H9 (cell line): Measurements from ENCODE around the gene TSPAN5. TPM values are rescaled to one million over a fixed set of nuclear protein-coding genes. Genes with fewer than 3 reads are reported as not detected.
A peak's percentile ranks its signal among the peaks of the same experiment; 100 is the strongest.

Experiments
- DNase-seq: peaks from one replicate; pipeline ENCODE4 v3.0.0-alpha.2; 2017
- H2AFZ ChIP-seq: one replicate; pipeline ENCODE4 v1.6.1; 2013; ENCODE audit warnings: mild to moderate bottlenecking, low read length, control low read depth, moderate library complexity
- H2AK5ac ChIP-seq: 2 replicates; pipeline ENCODE4 v1.6.1; 2013; ENCODE audit warnings: low read length, control low read depth, mixed read lengths; ENCODE audit not compliant: insufficient read length
- H2BK120ac ChIP-seq: one replicate; pipeline ENCODE4 v1.6.1; 2013; ENCODE audit warnings: low read depth, mild to moderate bottlenecking, low read length, control low read depth, inconsistent platforms; ENCODE audit not compliant: poor library complexity, severe bottlenecking
- H2BK12ac ChIP-seq: 2 replicates; pipeline ENCODE4 v1.6.1; 2013; ENCODE audit warnings: low read length, control low read depth, mixed read lengths, low read depth; ENCODE audit not compliant: insufficient read length
- H2BK15ac ChIP-seq: 2 replicates; pipeline ENCODE4 v1.6.1; 2013; ENCODE audit warnings: low read depth, low read length, control low read depth
- H2BK20ac ChIP-seq: one replicate; pipeline ENCODE4 v1.6.1; 2013; ENCODE audit warnings: low read depth, mild to moderate bottlenecking, low read length, control low read depth, inconsistent platforms; ENCODE audit not compliant: poor library complexity, severe bottlenecking
- H2BK5ac ChIP-seq: 2 replicates; pipeline ENCODE4 v1.6.1; 2013; ENCODE audit warnings: low read length, control low read depth, mixed read lengths; ENCODE audit not compliant: insufficient read length
- H3K14ac ChIP-seq: 2 replicates; pipeline ENCODE4 v1.6.1; 2013; ENCODE audit warnings: low read length, control low read depth; ENCODE audit not compliant: insufficient read depth
- H3K18ac ChIP-seq: 2 replicates; pipeline ENCODE4 v1.6.1; 2013; ENCODE audit warnings: low read depth, mild to moderate bottlenecking, mixed read lengths, low read length, control low read depth; ENCODE audit not compliant: insufficient read length
- H3K23ac ChIP-seq: 2 replicates; pipeline ENCODE4 v1.6.1; 2013; ENCODE audit warnings: low read length, control low read depth, mixed read lengths, low read depth; ENCODE audit not compliant: insufficient read length
- H3K23me2 ChIP-seq: 2 replicates; pipeline ENCODE4 v1.6.1; 2013; ENCODE audit warnings: low read depth, mild to moderate bottlenecking, mixed read lengths, low read length, control low read depth; ENCODE audit not compliant: insufficient read length, poor library complexity, severe bottlenecking
- H3K27ac ChIP-seq: 2 replicates; pipeline ENCODE4 v1.5.1; 2013; ENCODE audit warnings: low read length, control low read depth, mixed read lengths, low read depth; ENCODE audit not compliant: insufficient read length
- H3K27me3 ChIP-seq: 2 replicates; pipeline ENCODE4 v1.6.1; 2013; ENCODE audit warnings: low read length, control low read depth, inconsistent platforms; ENCODE audit not compliant: insufficient read depth
- H3K4ac ChIP-seq: 2 replicates; pipeline ENCODE4 v1.6.1; 2013; ENCODE audit warnings: low read depth, mild to moderate bottlenecking, control low read depth, inconsistent platforms, low read length, moderate library complexity
- H3K4me1 ChIP-seq: 2 replicates; pipeline ENCODE4 v1.6.1; 2013; ENCODE audit warnings: low read length, control low read depth, inconsistent platforms; ENCODE audit not compliant: insufficient read depth
- H3K4me2 ChIP-seq: 2 replicates; pipeline ENCODE4 v1.6.1; 2013; ENCODE audit warnings: low read length, control low read depth, mixed read lengths; ENCODE audit not compliant: insufficient read length, insufficient read depth
- H3K56ac ChIP-seq: 2 replicates; pipeline ENCODE4 v1.6.1; 2013; ENCODE audit warnings: low read depth, mild to moderate bottlenecking, mixed read lengths, low read length, control low read depth; ENCODE audit not compliant: insufficient read length
- H3K79me1 ChIP-seq: 2 replicates; pipeline ENCODE4 v1.6.1; 2013; ENCODE audit warnings: low read depth, mild to moderate bottlenecking, moderate library complexity, low read length, control low read depth, inconsistent platforms; ENCODE audit not compliant: insufficient read depth, poor library complexity, severe bottlenecking
- H3K79me2 ChIP-seq: 2 replicates; pipeline ENCODE4 v1.6.1; 2013; ENCODE audit warnings: low read length, control low read depth, inconsistent platforms; ENCODE audit not compliant: insufficient read depth
- H3K9ac ChIP-seq: 2 replicates; pipeline ENCODE4 v1.6.1; 2013; ENCODE audit warnings: low read length, control low read depth, mixed read lengths; ENCODE audit not compliant: insufficient read length; ENCODE audit errors: extremely low read depth
- H3K9me3 ChIP-seq: one replicate; pipeline ENCODE4 v1.6.1; 2013; ENCODE audit warnings: low read depth, low read length, inconsistent platforms; ENCODE audit not compliant: control insufficient read depth
- H3T11ph ChIP-seq: one replicate; pipeline ENCODE4 v1.6.1; 2013; ENCODE audit warnings: mild to moderate bottlenecking, low read length, control low read depth, inconsistent platforms
- H4K20me1 ChIP-seq: one replicate; pipeline ENCODE4 v1.6.1; 2013; ENCODE audit not compliant: control insufficient read depth, insufficient read length, insufficient read depth
- H4K5ac ChIP-seq: 2 replicates; pipeline ENCODE4 v1.6.1; 2013; ENCODE audit warnings: low read depth, mild to moderate bottlenecking, mixed read lengths, low read length, control low read depth; ENCODE audit not compliant: insufficient read length
- H4K8ac ChIP-seq: replicated peaks from 2 replicates; pipeline ENCODE4 v1.6.1; 2013; ENCODE audit warnings: low read length, control low read depth, mixed read lengths, low read depth; ENCODE audit not compliant: insufficient read length
- H4K91ac ChIP-seq: 2 replicates; pipeline ENCODE4 v1.6.1; 2013; ENCODE audit warnings: low read depth, mild to moderate bottlenecking, moderate library complexity, mixed read lengths, low read length, control low read depth; ENCODE audit not compliant: insufficient read length
- H3K27ac Mint-ChIP-seq, 3 experiments: 2 replicates in 2 of 3; 3 replicates in 1 of 3; pipeline ENCODE4 v1.8.0; 2020 to 2021; ENCODE audit warnings: mixed read lengths in 3 of 3, mild to moderate bottlenecking in 1 of 3, moderate library complexity in 1 of 3
- H3K27me3 Mint-ChIP-seq: 2 replicates; pipeline ENCODE4 v1.8.0; 2021; ENCODE audit warnings: low read depth, mild to moderate bottlenecking, moderate library complexity, mixed read lengths
- H3K36me3 Mint-ChIP-seq, 3 experiments: 2 replicates in 2 of 3; 3 replicates in 1 of 3; pipeline ENCODE4 v1.8.0; 2020 to 2021; ENCODE audit warnings: low read depth in 3 of 3, mixed read lengths in 3 of 3; ENCODE audit not compliant: insufficient read depth in 1 of 3
- H3K4me1 Mint-ChIP-seq, 2 experiments: 2 replicates each; pipeline ENCODE4 v1.8.0; 2020; ENCODE audit warnings: mixed read lengths in 2 of 2
- H3K4me3 Mint-ChIP-seq, 2 experiments: 2 replicates in 1 of 2; 3 replicates in 1 of 2; pipeline ENCODE4 v1.8.0; 2020 to 2021; ENCODE audit warnings: mild to moderate bottlenecking in 2 of 2, mixed read lengths in 2 of 2, moderate library complexity in 1 of 2
- H3K9me3 Mint-ChIP-seq, 2 experiments: 2 replicates in 1 of 2; 3 replicates in 1 of 2; pipeline ENCODE4 v1.8.0; 2020; ENCODE audit warnings: mild to moderate bottlenecking in 2 of 2, mixed read lengths in 2 of 2, moderate library complexity in 1 of 2
- CTCF ChIP-seq: fragments of 200-600 bp; sonication (generic); conservative IDR thresholded peaks from 3 replicates; pipeline ENCODE4 v1.8.0; 2021; ENCODE audit warnings: antibody characterized with exemption, mild to moderate bottlenecking
- WGBS: extraction: QIAGEN DNeasy Blood & Tissue Kit; methylation state at CpG from one replicate; pipeline ENCODE4 v1.1.7; 2013; ENCODE audit warnings: missing lambda C conversion rate, low lambda C conversion rate, mixed read lengths; ENCODE audit not compliant: insufficient read length; ENCODE audit errors: extremely low coverage; 5-methylcytosine and 5-hydroxymethylcytosine counted together
- total RNA-seq: library from RNA; stranded (reverse); gene quantifications from 2 replicates; pipeline ENCODE4 v1.2.1, GENCODE V29; 2021

TSPAN5 gene
- total RNA-seq, 1 experiment from 2014 or later = 7.0 TPM

- no peak overlapping the region for H3K23ac ChIP-seq
- Mint-ChIP-seq H3K4me3 (no peak overlapping the region), H3K27ac (peak overlapping the region in 1 of 3 experiments; percentile 5; a peak in 1 of 7 replicates), H3K27me3 (no peaks in the 10 kb centered on the region), H3K36me3 (peaks cover 5 to 10% (median 7%) of the 10 kb centered on the region in 3 experiments; a peak in 5 of 7 replicates), H3K4me1 (peaks cover 19 to 24% of the 10 kb centered on the region in 2 experiments), H3K9me3 (peaks cover 8 to 11% of the 10 kb centered on the region in 2 experiments)
- no peak overlapping the region for H3K27ac ChIP-seq
- peaks cover 2% of the 10 kb centered on the region; the same call in 1 of the 2 replicates for H3K79me2 ChIP-seq
- no peak for TF ChIP-seq CTCF
- no CpG with 5 or more reads among the region's 6 CpGs for WGBS
- no peak overlapping the region for H2AK5ac ChIP-seq
- H3K9me3 ChIP-seq = no peaks in the 10 kb centered on the region
- H4K91ac ChIP-seq = no peak overlapping the region
- no peak overlapping the region for H3K56ac ChIP-seq
- no peak overlapping the region for H2AFZ ChIP-seq
- no peak overlapping the region for H3K14ac ChIP-seq
- H2BK12ac ChIP-seq = no peak overlapping the region
- H2BK15ac ChIP-seq = no peak overlapping the region
- no peak overlapping the region for H3K4ac ChIP-seq
- no peak overlapping the region for H3K18ac ChIP-seq
- H3K27me3 ChIP-seq = no peaks in the 10 kb centered on the region
- no peaks in the 10 kb centered on the region for H3K23me2 ChIP-seq
- H4K5ac ChIP-seq = no peak overlapping the region
- H3K79me1 ChIP-seq = no peaks in the 10 kb centered on the region
- no peak overlapping the region for H3T11ph ChIP-seq
- peaks cover 4% of the 10 kb centered on the region; the same call in 1 of the 2 replicates for H3K4me1 ChIP-seq
- H3K4me2 ChIP-seq = no peak overlapping the region
- H2BK20ac ChIP-seq = no peak overlapping the region
- H4K8ac ChIP-seq = no peak overlapping the region
- no peak overlapping the region for H2BK5ac ChIP-seq
- DNase-seq = no peak
- no peaks in the 10 kb centered on the region for H4K20me1 ChIP-seq
- no peak overlapping the region for H2BK120ac ChIP-seq
- no peak overlapping the region for H3K9ac ChIP-seq
These were observed 12.9 kb downstream of the TSPAN5 start for GRCh38 chr4:98645527-98645926.
